HG03103 (cell line): ENCODE results near the gene DMC1.
"Not testable (repeated sequence)": the region's sequence is repeated elsewhere in the genome, so short reads cannot be mapped to it uniquely, and the experiment has no call there.

Source experiments
- ATAC-seq: cut with Tn5 transposase; IDR thresholded peaks from one replicate; pipeline ENCODE4 v1.9.1; 2021; ENCODE audit warnings: low read depth; ENCODE audit not compliant: unreplicated experiment

Gene DMC1, protein sequence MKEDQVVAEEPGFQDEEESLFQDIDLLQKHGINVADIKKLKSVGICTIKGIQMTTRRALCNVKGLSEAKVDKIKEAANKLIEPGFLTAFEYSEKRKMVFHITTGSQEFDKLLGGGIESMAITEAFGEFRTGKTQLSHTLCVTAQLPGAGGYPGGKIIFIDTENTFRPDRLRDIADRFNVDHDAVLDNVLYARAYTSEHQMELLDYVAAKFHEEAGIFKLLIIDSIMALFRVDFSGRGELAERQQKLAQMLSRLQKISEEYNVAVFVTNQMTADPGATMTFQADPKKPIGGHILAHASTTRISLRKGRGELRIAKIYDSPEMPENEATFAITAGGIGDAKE

DNA sequence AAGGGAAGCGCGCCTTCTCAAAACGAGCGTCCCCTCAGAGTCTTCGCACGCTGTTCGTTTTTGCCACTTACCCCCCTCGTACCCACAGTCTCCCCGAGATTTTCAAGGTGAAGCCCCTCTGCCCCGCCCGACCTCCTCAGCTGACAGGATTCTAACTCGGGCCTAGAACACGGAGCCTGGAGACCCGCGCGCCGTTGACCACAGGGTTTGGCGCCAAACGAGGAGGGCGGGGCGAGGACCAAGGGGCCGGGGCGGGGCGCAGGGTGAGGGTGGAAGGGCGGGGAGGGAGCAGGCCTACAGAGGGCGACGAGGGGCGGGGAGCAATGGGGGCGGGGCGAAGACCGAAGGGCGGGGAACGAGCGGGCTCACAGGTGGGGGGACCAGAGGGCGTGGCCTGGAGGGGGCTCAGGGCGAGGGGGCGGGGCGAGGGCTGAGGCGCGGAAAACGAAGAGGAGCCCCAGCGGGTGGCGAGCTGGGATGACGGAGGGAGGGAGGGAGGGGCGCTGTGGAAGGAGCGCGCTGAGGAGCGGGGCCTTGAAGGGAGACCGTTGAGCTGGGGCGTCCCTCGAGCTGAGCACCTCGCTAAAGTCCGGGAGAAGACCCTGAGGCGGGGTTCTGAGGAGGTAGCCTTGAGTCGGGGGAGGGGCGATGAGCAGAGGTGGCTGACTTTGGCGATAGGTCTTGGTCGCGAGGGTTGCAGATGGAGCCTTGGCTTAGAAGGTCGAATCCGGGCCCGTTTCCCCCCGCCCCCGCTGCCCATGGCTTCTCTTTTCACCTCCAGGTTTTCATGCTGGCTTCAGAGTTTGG lies at the start of gene DMC1:
Gene DMC1 (minus strand): TSS at position 212 of the 807 bp plus-strand sequence. CDS start 1,927 bp downstream, outside the sequence.
- ATAC-seq = no peak

DNA sequence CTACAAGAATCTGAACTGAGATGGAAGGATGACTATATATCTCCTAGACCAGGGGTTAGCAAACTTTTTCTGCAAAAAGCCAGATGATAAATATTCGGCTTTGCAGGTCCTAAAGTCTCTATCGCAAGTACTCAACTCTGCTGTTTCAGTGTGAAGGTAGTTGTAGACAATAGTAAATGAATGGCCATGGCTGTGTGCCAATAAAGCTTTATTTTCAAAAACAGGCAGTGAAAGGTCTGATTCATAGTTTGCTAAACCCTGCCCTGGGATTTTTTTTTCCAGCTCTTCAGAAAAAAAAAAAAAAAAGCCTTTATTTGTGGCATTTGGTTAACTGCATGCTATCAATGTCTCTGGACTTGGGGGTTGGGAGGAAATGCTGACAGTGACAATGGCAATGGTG lies 48.7 kb upstream of the DMC1 start:
- ATAC-seq = no peak

DNA sequence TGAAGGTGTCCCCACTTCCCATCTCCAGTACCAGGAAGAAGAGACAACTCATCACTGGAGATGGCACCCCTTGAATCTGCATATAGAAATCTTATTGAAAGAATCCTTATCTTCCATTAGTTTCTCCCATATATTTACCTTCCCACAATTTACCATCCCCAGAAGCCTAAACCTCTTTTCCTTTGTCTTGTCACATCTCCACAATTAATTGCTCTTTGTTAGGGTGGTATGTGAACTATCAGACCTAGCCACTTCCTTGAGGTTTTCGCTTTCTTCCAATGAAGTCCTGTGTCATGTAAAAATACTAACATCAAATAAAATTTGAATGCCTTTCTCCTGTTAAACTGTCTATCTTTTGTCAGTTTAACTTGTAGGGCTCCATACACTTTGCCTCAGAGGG lies 48.3 kb upstream of the DMC1 start:
- no peak for ATAC-seq

DNA sequence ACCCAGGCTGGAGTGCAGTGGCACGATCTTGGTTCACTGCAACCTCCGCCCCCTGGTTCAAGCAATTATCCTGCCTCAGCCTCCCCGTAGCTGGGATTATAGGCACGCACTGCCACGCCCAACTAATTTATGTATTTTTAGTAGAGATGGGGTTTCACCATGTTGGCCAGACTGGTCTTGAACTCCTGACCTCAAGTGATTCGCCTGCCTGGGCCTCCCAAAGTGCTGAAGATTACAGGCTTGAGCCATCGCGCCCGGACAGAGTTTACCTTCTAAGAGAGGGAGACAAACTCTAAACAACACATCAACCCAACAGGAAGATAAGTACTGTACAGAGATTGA lies 45.1 kb upstream of the DMC1 start:
- ATAC-seq = not testable (repeated sequence)

DNA sequence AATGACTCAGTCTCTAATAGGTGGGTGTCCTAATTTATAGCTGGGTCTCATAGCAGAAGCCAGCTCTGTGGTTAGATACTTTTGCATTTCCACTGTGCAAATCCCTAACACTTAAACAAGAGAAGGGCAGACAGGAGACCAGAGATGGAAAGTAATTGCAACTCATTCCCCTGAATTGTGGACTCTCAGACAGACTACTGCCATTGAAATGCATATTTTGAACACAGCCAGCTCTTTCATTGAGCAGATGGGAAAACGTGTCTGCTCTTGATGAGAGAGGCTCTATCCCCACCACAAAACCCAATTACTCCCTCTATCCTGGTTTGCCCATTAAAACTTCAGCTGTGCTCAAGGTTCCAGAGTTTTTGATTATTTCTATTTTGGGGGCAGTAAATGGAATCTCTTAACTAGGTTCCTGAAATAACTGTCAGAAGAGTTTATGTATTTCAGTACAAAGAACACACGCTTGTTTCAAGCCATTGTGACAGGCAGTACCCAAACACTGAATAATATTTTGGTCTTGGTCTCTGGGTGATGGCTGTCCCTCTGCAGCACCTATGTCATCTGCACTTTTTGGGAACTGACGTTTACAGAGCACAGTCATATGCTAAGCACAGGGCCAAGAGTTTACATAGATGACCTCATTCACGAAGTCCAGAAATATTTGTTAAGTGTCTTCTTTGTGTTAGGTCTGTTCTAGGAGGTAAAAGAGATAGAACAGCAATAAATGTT lies 44.5 kb upstream of the DMC1 start:
- ATAC-seq = no peak

DNA sequence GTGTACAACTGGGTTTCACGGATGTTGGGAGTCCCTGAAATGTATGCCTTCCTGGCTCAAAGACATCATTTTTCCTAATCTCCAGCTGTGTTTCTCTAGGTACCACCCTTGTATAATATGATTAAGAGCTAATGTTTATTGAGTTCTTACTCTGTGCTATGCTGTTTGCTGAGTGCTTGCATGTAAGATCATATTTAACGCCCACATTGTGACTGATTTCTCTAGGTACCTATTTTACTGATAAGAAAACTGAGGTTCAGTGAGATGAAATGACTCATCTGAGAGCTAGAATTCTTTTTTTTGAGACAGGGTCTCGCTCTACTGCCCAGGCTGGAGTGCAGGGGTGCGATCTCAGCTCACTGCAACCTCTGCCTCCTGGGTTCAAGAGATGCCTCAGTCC lies 43.6 kb upstream of the DMC1 start:
- ATAC-seq = no peak

DNA sequence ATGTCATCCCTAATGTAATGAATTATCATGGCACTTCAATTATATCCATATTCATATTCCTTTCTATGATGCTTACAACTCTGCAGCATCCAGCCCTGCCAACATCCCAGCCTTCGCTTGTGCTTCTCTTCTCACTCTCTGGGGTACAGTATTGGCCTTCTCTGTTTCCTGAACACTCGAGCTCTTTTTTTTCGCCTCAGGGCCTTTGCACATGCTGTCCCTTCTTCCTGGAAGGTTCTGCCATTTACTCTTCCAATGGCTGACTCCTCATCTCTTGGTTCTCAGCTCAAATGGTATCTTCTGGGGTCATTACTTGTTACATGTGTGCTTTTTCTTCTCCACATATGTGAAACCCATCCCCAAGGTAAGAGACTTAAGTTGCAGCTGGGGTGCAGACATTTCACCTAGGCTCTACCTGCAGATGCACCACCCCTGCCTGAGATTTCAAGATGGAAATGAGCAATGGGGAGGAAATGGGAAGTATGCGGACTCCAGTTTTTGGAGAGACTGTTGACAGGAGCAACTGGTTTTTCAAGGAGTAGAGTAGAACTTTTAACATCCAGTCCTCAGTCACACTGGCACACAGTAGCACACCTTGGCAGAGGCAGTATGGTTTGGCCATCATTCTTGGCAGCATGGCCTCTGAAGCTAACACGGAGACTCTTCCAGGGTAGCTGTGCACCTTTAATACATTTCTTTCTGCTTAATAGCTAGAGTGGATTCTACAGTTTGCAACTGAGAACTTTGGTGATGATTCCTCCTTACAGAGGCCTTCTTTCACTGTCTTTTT lies 42.4 kb upstream of the DMC1 start:
- ATAC-seq = no peak

DNA sequence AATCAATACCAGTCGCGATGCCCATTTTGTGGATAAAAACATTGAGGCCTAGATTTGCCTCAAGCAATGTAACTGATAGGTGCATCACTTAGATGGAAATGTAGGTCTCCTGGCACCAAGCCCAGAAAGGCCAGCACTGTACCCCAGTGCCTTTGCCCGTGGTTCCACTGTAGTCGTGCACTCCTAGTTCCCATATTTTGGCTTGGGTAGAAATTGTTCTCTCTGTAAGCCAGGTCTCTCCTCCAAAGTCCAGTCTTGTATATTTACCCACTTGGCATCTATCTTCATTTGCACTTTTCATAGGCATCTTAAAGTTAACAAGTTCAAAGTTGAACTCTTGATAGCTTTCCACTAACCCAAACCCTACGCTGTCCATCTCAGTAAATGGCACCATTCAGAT lies 41.6 kb upstream of the DMC1 start:
- ATAC-seq = no peak

DNA sequence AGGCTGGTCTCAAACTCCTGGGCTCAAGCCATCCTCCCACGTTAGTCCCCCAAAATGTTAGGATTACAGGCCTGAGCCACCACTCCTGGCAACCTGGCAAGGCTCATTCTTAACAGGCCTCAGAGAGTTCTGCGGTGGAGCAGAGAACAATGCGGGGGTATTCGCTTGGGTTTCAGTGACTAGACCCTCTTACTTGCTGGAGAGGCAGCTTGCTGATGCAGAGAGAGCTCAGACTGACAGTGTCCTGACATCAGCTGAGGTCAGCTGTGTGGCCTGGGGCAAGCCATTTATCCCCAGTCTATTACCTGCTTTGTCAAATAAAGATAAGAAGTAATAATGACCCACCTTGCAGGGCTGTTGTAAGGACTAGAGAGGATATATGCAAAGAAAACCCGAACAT lies 40.3 kb upstream of the DMC1 start:
- no peak for ATAC-seq

DNA sequence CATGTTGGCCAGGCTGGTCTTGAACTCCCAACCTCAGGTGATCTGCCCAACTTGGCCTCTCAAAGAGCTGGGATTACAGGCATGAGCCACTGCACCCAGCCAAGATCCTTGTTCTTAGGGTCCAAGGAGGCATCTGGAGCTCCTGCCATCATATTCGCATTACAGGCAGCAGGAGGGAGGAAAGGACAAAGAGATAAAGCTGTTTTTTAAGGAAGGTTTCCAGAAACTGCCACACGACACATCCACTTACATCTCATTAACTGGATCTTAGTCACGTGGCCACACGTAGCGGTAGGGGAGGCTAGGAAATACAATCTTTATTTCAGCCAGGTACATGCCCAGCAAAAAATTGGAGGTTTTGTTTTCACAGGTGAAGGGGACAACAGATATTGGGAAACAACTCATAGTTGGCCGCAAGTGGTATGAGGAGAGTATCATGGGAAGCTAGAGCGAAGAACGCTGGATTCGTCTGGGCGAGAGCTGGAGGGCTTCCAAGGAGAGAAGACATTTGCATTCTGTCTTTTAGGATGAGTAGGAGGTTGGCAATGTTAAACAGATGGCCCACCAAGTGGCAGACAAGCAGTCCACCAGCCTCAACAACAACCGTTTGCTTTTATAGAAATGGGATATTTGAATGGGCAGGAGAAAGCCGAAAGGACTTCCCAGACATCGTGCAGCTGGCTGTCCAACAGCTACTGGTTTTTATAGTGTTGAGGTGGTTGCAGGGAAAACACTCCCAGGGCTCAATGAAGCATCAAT lies 39.2 kb upstream of the DMC1 start:
- ATAC-seq = no peak

DNA sequence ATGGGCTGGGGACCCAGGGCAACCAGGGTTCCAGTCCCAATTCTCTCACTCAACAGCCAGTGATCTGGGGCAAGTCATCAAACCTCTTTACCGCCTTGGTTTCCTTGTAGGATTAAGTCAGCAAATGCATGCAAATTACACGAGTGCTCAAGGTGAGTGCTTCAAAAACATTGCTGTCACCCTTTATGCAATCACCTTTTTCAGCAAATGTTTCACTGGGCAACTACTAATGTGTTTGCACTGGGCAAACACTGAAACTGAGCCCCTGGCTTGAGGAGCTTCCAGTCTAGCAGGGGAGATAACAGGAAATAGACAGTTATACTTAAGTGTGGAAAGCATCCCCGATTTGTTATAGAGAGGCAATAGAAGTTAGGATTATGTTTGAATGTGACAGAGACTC lies 37.7 kb upstream of the DMC1 start:
- no peak for ATAC-seq

DNA sequence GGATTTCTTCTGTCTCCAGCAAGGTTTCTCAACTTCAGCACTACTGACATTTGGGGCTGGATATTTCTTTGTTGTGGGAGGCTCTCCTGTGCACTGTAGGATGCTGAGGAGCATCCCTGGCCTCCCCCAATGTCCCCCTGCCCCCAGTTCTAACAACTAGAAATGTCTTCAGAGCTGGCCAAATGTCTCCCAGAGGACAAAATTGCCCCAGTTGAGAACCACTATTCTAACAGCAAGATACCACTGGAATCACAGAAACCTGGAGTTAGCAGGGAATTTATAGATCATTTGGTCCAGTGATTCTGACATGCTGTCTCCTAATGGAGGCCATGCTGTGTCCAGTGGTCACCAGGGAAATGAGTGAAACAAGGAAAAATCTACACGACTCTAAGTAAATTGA lies 32.2 kb upstream of the DMC1 start:
- ATAC-seq = no peak

DNA sequence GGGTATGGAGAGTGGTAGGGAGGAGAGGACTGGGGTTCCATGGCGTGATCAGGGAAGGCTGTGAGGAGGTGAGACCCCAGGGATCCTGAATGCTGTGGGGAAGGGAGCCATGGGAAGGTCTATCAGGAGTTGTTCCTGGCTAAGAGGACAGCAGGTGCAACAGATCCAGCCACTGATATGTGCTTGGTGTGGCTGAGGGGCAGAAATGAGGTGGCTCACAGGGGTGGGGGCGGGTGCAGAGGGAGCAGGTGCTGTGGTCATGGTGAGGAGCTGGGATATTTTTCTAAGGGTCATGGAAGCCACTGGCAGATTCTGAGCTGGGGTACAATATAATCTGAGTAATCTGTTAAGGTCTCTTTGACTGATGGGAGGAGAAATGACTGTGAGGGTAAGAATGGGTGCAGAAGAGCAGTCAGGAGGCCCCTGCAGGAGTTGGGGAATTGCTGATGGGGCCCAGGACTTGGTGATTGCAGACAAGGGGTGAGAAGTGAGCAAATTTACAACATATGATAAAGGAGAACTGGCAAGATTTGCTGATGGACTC lies 31.3 kb upstream of the DMC1 start:
- ATAC-seq = no peak

DNA sequence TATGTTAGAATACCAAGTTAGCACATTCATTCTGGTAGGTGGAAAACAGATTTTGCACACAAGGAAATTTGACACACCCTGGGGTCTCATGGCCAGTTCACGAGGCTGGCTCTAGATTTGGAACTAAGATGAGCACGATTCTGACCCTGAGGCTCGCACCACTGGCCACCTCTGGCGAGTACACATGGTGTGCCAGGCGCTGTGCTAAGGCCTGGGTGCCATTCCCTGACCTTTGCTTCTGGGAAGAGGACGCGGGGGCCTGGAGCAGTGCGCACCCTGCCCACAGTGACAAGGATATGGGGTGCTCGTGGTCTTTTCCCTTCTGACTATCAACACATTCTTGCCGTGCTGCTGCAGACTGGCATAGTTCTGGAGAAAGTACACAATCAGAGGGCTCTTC lies 29.5 kb upstream of the DMC1 start:
- no peak for ATAC-seq

DNA sequence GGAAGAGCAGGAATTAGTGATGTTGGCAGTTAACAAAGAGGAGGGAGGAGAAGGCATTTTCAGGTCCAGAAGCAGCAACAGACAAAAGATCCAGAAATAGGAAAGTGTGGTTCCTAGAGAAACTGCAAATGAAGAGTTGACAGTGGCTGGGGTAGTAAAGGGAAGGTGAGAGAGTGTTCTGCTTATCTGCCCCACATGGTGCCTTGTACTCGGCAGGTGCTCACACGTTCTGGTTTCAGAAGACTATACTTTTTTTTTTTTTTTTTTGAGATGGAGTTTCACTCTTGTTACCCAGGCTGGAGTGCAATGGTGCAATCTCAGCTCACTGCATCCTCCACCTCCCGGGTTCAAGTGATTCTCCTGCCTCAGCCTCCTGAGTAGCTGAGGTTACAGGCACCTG lies 12.9 kb upstream of the DMC1 start:
- not testable (repeated sequence) for ATAC-seq

DNA sequence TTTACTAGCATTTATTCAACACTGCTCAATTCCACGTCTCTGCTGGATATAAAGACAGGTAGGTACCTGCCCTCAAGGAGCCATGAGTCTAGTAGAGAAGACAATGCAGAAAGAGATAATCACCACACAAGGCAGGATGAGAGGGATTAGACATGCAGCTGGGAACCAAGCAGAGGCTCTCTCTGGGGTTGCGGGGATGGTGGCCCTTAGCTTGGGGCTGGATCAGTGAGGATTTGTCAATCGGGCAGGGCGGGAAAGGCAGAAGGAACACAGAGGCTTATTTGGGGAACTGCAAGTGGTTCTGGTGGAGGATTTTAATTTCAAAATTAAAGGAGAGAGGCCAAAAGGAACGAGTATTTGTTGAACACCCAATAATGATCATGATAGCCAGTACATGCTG lies 8.5 kb upstream of the DMC1 start:
- no peak for ATAC-seq

DNA sequence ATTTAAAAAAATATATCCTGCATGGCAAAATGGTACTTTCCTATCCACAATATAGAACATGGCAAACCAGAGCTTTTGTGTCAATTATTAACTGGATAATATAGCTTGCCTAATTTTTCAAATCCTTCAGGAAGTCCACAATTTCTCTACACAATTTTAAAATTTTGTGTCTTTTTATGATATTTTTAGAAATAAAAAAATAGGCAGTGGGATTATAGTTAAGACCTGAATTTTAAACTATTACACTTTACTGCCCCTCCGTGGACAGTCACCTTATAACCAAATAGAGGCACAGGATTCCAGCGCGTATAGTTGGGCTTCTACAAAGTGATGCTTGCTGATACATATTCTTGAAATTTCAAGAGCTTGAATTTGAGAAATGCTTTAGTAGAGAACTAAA lies 2.1 kb upstream of the DMC1 start:
- ATAC-seq = no peak

DNA sequence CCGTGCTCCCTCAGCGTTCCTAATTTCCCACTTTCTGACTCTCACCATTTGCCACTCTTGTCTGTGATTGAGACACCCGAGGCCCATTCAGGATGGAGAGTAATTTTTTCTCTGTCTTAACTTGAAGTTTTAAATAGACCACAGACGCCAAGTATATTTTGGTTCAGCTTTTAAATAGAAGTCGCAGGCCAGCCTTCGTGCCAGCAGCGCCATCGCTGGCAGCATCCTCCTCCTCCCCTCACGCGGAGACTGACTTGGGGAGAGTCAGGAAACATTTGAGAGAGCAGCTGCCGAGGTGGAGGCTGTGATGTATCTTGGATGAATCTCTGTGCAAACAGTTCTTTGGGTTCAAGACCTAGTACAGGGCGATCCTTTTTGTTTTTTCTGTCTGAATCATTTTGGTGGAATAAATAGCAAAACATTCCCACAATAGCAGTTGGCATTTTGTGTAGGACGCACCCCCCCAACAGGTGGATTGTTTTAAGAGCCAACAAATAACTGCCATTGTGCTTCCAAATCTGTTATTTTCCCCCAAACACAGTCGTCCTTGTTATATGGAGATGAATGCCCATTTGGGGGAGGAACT lies 889 bp upstream of the DMC1 start:
- no peak for ATAC-seq

DNA sequence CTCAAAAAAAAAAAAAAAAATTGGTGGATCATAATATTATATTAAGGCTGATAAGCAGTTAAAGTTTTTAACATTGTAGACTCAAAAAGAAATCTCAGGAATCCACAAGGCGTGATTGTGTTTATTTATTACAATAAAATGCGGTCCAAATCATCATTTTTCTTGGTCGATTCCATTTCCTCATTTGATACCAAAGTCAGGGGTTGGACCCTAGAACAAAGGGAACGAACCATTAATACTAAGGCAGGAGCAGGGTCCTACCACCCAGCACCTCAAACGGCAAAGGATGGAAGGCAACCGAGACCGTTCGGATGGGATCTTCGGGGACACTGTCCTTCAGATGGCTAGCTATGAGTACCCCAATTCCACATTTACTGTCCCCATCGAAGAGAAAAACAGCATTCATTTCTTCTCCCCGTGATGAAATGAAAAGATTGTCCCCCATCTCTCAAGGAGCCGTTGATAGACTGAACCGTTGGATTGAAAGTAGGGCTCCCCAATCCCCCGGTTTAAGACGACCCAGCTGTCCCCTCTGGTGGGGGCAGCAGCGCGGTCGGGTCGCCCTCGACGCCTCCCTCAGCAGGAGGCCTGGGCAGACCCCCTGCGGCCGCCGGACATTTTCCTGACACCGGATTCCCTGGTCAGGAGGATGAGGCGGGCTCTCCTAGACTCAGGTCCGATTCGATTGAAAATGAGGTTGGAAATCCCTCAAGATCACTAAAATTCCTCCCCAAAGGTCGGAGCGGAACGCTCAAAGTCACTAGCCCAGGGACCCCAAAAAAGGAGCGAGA lies 607 bp downstream of the DMC1 start:
- ATAC-seq = no peak
